DMS153 (cell line): ENCODE data around the gene CLDN6.
A peak's percentile ranks its signal among the peaks of the same experiment; 100 is the strongest.

Source experiments
- DNase-seq: peaks from one replicate; lab custom pipeline; 2025; lab: John Stamatoyannopoulos, UW

Gene CLDN6

DNA sequence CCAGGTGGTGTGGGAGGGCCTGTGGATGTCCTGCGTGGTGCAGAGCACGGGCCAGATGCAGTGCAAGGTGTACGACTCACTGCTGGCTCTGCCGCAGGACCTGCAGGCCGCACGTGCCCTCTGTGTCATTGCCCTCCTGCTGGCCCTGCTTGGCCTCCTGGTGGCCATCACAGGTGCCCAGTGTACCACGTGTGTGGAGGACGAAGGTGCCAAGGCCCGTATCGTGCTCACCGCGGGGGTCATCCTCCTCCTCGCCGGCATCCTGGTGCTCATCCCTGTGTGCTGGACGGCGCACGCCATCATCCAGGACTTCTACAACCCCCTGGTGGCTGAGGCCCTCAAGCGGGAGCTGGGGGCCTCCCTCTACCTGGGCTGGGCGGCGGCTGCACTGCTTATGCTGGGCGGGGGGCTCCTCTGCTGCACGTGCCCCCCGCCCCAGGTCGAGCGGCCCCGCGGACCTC lies 4.5 kb downstream of the CLDN6 start:
- no peak for DNase-seq

DNA sequence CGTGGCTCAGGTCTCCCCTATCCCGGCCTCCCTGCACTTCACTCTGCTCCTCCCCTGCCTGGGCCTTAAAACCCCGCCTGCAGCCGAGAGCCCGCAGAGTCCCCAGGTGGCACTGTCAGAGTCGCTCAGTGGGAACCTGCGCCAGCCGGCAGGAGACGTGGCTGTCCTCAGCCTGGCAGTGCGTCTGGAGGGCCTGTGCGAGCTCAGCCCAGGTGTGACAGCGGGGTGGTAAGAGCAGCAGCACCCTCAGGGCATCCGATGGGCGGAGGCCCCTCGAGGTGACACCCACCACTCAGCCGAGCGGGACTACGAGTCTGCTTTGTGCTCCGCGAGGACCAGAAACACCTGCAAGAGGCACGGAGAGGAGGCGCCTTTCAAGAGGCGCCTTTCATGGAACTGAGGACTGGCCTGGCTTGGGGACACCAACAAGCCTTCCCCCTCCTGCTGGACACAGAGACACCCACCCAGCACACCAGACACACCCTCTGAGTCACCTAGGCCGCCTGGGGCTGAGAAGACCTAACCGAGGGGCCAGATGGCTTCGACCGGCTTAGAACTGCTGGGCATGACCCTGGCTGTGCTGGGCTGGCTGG lies 5.1 kb downstream of the CLDN6 start, which contains the start of gene CLDN9:
CLDN9 (plus strand) TSS at position 96 of the 593 bp plus-strand sequence; CDS start at position 536, 440 bp downstream.
- peak; percentile 52 for DNase-seq

DNA sequence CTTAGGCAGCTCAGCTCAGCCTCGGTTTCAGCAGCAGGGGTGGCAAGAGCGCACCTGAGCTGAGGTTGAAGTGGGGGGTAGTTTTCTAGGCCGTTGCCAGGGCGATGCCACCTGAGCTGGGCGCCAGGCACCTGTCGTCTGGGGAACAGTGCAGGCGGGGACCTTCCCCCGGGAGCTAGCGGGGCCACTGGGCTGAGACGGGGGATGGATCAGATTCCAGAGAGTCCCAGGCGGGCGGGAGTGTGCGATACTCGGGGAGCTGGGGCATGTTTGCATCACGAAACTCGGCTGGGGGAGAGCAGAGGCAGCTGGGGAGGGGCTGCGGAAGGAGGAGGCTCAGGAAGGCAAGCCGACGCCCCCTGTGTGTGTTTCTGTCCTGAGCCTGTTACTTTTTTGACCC lies 5.7 kb downstream of the CLDN6 start:
- DNase-seq = peak; percentile 51

DNA sequence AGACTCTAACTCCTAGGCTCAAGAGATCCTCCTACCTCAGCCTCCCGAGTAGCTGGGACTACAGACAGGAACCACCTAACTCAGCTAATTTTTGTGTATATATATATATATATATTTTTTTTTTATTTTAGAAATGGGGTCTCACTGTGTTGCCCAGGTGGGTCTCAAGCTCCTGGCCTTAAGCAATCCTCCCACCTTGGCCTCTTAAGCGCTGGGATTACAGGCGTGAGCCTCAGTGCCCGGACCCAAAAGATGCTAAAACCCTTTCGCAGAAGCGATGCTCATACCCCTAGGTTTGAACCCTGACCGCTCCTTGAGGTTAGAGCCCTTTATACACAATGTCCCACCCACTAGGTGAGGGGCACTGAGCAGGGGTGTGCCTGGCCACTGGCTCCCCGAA lies 7.5 kb downstream of the CLDN6 start:
- DNase-seq = no peak

DNA sequence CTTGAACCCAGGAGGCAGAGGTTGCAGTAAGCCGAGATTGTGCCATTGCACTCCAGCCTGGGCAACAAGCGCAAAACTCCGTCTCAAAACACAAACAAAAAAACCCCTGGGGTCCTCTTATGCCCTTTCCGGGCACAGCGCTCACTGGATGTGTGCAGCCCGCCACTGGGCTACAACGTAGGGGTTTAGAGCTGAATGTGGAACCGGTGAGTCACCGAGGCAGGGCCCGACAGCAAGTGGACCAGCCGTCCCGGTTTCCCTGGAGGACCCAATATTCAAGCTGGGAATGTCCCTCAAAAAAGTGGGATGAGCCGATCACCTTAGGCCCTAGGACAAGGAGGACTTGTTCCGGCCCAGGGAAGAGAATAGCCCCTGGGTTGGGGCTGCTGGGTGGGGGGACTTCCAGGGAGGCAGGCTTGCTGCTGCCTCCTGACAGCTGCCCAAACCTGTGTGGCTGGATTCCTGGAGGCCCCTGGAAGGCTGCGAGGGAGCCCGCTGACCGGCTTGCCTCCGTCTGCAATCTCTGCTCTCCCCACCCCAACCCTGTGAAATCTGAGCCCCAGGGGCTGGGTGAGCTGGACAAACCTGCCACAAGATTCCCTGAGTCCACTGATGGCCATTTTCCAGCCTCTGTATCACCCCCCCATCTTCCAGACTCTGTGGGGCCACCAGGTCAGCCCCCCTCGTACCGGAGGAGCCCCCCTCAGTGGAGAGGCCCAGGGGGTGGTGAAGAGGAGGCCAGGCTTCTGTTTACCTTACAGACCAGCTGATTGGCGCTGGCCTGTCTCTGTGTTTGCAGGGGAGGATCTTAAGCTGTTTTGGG lies 8.2 kb downstream of the CLDN6 start:
- no peak for DNase-seq

DNA sequence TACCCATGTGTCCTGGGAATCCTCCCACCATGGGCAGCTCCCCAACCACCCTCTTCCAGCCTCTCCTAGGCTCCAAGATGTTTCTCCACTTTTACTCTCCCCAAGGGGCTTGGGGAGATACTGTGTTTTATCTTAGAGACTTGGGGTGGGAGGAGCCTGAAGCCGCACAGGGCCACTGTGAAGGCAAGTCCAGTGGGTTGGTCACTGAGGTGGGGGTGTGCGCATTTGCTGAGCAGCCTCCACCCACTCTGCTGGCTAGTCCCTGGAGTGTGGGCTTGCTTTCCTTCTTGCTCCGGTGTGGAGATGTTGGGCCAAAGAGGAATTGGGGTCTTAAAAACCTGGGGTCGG lies 9.3 kb downstream of the CLDN6 start:
- DNase-seq = no peak

DNA sequence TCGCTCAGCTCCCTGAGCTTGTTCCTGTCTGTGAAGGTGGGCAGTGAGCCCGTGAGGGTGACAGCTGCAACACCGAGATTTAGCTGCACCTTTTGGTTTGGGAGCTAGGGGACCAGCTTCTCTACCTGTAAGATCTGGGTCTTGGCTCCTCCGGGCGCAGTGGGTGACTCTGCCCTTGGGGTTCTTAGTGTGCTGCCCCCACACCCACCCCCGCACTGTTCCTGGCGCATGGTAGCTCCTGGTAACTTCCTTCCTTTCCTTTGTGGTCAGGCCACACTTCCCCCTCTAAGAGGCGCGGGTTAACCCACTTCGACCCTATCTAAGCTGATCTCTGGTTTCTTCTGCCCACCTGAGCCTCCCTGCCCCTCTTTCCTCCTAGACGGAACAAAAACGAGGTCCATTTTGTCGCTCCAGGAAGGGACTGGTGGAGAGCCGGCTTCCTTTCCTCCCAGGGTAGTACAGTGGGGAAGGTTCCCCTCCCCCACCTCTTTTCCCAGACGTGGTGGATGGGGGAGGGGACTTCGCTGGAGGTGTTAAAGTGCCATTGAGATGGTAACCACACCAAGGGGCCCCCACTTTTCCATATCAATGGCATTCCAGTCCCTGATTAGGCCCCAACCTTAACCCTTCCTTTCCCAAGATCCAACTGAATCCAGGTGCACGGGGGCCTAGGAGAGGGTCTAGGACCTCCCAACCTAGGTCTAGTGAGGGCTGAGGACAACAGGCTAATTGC lies 9.9 kb downstream of the CLDN6 start:
- DNase-seq = no peak

DNA sequence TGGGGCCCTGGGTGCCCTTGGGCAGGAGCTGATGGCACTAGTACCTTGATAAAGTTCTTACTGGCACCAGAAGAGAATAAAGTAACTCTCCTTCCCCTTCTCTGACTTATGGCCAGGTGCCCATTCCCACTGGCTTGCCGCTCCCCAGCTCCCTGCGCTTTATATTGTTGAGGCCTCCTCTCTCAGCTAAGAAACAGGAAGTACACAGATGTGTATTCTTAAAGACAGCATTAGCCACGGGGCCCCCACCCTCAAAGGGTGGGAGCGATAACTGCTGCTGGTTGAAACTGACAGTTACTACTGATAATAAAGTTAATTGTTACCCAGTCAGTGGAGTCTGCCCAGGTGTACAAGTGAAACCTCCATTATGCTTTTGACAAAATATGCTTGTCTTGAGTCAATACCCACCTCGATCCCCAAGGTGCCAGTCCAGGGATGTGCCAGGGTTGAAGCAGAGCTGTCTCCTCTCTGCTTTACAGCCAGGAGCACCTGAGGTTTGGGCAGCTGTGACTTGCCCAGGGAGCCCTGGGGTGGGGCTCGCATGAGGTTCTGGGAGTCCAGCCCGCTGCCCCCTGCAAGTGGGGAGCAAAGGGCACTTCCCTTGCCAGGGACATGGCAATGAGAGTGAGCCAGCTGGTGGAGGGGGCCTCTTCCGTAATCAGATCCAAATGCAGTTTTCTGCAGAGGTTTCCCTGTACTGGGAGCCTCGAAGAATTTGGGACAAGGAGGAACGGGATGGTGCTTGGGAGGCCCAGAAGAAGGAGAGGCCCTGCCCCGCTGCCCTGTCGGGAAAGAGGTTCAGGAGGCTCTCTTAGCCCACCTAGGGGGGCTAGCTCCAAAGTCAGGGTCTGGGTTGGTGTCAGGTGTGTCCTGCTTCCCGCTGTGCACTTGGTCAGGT lies 10.7 kb downstream of the CLDN6 start:
- no peak for DNase-seq

DNA sequence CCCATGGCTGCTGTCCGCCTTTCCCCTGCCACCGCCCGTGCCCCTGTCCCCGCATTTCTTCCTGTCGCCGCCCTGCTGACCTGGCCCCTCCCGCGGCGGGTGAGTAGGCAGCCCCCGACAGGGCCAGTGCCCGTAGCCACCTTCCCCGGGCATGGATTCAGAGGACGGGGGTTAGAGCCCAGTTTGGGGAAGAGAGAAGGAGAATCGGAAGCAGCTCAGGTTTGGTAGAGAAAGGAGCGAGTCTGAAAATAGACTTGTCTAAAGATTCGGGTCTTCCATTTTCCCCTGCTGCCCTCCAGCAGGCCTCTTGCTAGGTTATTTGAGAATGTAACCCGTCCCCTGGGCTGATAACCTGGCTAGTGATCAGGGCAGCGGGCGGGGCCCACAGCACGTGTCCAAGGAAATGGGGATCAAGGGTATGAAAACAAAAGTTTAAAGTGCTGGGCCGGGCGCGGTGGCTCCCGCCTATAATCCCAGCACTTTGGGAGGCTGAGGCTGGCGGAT lies 13.2 kb downstream of the CLDN6 start:
- no peak for DNase-seq

DNA sequence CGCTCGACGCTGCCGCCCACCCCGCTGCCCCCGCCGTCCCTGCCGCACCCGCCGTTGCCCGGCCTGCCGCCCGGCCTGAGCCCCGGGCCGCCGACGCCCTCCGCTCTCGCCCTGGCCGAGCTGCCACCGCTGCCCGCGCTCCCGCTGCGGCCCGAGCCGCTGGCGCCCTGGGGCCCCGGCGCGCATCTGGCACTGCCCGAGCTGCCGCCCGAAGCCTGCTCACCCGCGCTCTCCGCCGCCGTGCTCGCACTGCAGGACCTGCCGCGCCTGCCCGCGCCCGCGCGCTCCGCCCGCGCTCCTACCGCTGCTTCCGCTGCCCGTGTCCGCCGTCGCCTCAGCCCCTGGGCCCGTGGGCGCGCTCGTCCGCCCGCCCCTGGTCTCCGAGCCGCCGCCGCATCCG lies 13.7 kb downstream of the CLDN6 start:
- no peak for DNase-seq

DNA sequence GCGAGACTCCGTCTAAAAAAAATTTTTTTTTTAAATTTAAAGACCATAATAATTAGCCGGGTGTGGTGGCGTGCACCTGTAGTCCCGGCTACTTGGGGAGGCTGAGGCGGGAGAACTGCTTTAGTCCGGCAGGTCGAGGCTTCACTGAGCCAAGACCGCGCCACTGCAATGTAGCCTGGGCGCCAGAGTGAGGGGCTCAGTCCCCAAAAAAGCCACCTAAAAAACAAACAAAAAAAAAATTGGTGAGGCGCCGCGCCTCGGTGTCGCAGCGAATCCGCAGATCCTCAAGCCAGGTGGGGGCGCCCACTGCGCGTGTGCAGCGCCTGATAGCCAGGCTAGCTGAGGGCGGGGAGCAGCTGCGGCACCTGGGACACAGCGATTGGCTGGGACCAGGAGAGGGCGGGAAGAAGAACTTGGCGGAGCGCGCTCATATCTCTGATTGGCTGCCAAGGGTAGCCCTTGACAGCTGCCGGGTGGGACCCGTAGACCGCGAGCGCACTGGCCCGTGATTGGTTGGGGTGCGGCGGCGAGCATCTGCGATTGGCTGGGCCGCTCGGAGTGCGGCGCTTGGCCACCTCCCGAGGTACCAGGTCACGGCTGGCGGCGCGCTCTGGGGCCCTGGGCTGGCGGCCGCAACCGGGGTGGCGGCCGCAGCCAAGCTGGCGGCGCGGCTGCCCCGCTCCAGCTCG lies 14.3 kb downstream of the CLDN6 start:
- peak; percentile 99 for DNase-seq

DNA sequence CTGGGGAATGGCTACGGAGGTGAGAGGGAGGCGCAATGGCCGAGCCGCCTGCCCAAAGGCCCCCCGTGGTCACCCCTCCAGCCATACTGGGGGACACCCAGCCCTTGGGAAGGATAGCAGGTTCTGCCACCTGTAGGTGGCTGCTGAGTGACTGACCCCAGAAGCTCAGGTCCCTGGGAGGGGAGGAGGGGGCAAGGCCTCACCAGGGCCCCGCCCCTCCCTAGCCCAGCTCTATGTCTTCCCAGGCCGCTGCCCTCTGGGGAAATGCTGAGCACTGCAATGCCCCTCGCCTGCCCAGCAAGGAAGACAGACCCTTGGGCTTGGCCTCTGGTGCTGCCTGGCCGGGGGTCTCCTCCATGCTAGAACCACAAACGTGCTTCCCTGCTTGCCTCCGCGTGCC lies 16.7 kb downstream of the CLDN6 start:
- DNase-seq = no peak

DNA sequence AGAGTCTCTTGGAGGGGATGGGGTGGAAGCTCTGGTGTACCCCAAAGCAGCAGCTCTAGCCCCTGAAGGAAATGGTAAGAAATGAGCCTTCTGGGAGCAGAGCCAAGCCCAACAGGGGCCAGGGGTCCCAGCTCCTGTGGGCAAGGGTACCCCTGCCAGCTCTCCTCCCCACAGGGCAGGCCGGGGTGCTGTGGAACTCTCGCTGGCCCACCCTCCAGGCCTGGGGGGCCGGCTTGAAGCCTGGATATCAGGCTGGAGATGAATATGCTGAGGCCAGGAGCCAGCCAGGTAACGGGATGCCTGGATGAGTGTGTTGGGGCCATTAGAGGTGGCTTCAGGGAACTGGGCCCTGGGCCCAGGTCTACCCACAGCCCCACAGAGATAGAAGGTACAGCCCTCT lies 17.4 kb downstream of the CLDN6 start:
- no peak for DNase-seq

DNA sequence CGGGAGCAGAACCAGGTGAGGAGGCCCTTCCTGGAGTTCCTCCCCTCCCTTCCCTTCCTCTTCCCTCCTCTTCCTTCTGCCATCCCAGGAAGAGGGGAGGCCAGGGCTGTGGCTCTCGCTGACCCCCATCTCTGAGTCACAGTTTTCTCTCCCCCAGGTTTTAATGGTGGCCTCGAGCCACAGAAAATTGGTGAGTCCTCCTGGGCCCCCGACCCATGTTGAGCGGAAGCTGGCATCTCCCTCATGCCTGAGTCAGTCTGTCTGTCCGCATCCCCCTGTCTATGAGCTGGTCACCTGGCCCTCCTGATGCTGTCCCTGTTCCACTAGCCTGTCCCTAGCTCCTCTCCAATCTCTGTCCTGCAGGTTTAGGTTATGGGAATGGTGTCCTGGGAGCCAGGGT lies 18.1 kb downstream of the CLDN6 start:
- DNase-seq = no peak

DNA sequence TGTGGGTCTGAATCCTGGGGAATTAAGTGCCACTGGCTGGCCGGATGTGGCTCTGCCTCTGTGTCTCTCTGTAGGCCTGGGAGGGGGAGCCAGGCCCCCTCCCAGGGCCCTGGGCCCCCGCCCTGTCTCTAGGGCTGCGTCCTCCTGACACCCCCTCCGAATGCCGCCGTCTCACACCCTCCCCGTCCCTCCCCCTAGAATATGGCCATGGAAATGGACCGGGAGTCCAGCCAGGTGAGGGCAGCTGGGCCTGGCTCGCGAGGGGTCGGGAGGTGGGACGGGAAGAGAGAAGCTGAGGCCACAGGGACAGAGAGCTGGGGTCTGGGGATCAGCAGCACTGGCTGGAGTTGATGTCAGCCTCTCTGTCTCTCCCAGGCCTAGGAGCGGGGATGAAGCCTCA lies 21.7 kb downstream of the CLDN6 start:
- DNase-seq = no peak

DNA sequence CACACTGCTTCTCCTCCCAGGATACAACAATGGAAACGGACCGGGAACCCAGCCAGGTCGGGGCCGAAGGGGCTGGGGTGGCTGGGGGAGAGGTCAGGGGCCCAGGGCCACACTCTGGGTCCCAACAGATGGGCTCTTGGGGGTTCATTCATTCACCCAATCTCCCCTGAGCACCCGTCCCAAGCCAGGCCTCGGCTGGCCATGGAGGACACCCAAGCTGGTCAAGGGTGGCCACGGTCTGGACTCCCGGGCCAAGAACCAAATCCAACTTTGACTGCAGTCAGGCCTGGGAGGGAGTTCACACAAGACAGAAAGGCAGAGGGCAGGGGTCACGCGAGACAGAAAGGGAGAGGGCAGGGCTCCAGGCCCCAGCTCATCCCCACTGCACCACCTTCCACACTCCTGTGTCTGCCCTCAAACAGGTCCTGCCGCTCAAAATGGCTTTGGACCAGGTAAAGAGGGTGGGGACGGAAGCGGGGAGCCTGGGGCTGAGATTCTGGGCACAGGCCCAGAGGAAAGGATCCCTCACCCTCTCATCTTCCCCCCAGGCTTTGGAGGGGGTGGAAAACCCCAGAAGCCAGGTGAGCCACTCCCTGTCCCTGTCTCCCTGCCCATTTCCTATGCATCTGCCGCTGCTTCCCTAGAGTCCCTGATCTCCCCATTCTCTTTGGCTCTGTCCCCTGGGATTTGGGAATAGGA lies 25.5 kb downstream of the CLDN6 start:
- no peak for DNase-seq

DNA sequence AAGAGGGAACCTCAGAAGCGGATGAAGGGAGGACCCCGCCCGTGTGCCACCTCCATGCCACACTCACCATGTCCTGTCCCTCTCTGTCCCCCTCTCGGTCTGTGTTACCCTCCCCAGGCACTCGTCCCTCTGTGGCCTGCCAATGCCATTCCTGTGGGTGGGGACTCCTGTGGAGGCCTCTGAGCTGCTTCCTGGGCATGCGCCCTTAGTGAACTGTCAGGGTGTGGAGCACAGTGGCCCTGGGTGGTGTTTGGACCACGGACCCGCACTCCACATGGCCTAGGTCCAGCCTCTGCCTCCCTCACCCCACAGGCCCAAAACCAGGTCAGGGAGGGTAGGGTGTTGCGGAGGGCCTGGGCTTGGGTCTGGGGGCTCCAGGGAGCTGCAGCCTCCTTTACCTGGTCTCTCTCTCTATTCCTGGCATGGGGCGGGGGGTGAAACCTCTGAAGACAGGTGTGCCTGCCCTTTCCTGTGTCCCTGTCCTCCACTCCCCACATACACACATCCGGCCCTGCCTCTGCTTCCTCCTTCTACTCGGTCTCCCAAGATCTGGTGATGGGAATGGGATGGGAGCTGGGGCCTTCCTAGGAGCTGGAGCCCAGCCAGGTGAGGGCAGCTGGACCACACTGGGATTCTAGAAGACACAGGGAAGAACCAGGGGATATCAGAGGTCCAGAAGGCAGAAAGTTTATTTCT lies 26.3 kb downstream of the CLDN6 start:
- DNase-seq = no peak

DNA sequence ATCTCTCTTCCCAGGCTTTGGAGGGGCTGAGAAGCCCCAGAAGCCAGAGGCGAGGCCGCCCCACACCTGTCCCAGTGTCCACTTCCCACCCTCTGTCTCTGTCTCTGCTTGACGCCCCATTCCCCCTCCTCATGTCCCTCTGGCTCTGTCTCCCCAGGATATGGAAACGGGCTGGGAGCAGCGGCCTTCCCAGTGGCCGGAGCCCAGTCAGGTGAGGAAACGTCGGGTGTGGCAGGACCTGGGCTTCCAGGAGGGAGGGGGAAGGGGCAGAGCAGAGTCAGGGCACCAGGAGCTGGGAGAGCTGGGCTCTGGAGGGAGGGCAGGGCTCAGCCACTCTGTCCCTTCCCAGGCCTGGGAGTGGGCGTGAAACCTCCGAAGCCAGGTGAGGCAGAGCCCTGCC lies 27.1 kb downstream of the CLDN6 start:
- no peak for DNase-seq

DNA sequence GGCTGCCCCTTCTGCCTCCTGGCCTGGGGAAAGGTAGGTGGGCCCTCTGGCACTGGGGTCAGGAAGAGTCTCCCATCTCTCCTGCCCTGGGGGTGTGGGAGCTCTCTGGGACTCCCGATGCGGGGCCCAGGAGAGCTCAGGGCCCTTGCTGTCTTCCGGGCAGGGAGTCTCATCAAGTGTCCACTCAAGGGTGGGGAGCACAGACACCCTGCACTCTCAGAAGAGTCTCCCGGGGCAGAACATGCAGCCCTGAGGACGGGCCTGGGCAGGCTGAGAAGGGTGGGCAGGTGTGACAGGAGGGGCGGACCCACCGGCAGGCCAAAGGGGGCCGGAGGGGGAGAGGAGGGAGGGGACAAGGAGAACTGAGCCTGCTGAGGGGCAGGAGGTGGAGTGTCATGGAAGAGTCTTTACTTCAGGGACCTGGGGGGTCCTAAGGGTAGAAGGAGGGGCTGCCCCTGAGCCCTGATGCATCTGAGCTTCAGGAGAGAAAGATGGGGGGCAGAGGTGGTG lies 29.3 kb downstream of the CLDN6 start:
- no peak for DNase-seq

DNA sequence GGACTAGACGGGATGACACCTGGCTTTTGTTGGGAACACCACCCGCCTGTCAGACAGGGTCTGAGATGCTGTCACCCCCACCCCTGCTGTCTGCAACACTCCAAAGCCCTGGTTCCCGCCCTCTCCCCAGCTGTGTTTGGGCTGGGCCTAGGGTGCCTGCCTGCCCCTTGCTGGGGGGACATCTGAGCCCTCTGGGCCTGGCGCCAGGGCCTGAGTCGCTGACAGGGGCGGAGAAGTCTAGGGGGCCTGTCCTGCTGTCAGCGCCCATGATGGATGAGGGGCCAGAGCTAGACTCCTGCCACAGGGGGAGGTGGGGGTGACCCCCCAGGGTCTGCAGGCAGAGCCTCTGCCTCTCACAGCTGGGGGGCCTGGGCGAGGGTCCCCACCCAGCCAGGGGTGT lies 30.1 kb downstream of the CLDN6 start:
- DNase-seq = no peak
